ENCODE data around the gene FKBP15.
"Not testable (repeated sequence)": the region's sequence is repeated elsewhere in the genome, so short reads cannot be mapped to it uniquely, and the experiment has no call there.

- TF ChIP-seq POLR2A (IDR thresholded peaks at IDR 0.05; ENCODE audit: low read length); GATA1 (IDR thresholded peaks at IDR 0.05; ENCODE audit: low read depth, low read length): not testable (repeated sequence)
Observed at GRCh38 chr9:113235701-113236255, 14.7 kb upstream of the FKBP15 start.

All from erythroblast (primary cell).